Sigmoid colon (tissue), 7 donors: ENCODE data around the gene FAM149A. TPM values are rescaled to one million over a fixed set of nuclear protein-coding genes. Genes with fewer than 3 reads are reported as not detected.

Source experiments
- DNase-seq: peaks from one replicate; pipeline ENCODE4 v3.0.0-alpha.2; 2019
- H3K27ac ChIP-seq, 4 donors: fragments of 200-600 bp; sonication (generic); one replicate each; pipeline ENCODE4 v1.5.1; 2016 to 2019; ENCODE audit warnings: mild to moderate bottlenecking in 1 of 4
- H3K27me3 ChIP-seq, 3 donors: fragments of 200-600 bp; sonication (generic); one replicate each; pipeline ENCODE4 v1.5.1; 2019; ENCODE audit warnings: mild to moderate bottlenecking in 1 of 3
- H3K36me3 ChIP-seq, 4 donors: fragments of 200-600 bp; sonication (generic); one replicate each; pipeline ENCODE4 v1.5.1; 2016 to 2019
- H3K4me1 ChIP-seq, 4 donors: fragments of 200-600 bp; sonication (generic); one replicate each; pipeline ENCODE4 v1.5.1; 2017 to 2019
- H3K4me3 ChIP-seq, 4 donors: fragments of 200-600 bp; sonication (generic); one replicate each; pipeline ENCODE4 v1.5.1; 2017 to 2019; ENCODE audit warnings: mild to moderate bottlenecking in 2 of 4, moderate library complexity in 1 of 4
- H3K9me3 ChIP-seq, 4 donors: fragments of 200-600 bp in 3 of 4; sonication (generic) in 3 of 4; one replicate each; pipeline versions ENCODE4 v1.5.1 to v1.6.1; 2013 to 2019
- CTCF ChIP-seq, 4 experiments: fragments of 450-650 bp in 3 of 4; fragments of 200-600 bp in 1 of 4; IDR thresholded peaks; one replicate each; pipeline ENCODE4 v1.5.1; 2016 to 2019; ENCODE audit warnings: antibody characterized with exemption in 4 of 4, mild to moderate bottlenecking in 3 of 4, moderate library complexity in 2 of 4
- EP300 ChIP-seq, 4 donors: sonication (generic); formaldehyde crosslinking; IDR thresholded peaks; one replicate each; pipeline ENCODE4 v1.6.1; 2017; ENCODE audit warnings: antibody characterized with exemption in 4 of 4
- POLR2A ChIP-seq, 2 donors: fragments of 450-650 bp; IDR thresholded peaks; one replicate each; pipeline ENCODE4 v1.6.1; 2016; ENCODE audit warnings: antibody characterized with exemption in 2 of 2, mild to moderate bottlenecking in 2 of 2, moderate library complexity in 2 of 2
- POLR2AphosphoS5 ChIP-seq, 4 donors: sonication (generic); formaldehyde crosslinking; IDR thresholded peaks; one replicate each; pipeline ENCODE4 v1.6.1; 2017; ENCODE audit warnings: antibody characterized with exemption in 4 of 4
- WGBS, 2 donors: extraction: QIAGEN DNeasy Blood & Tissue Kit; methylation state at CpG; one replicate each; pipeline ENCODE4 v1.1.7; 2013; 5-methylcytosine and 5-hydroxymethylcytosine counted together
- intact Hi-C: fragments of 100-400 bp; cut with DNase I; formaldehyde crosslinking; loops from one replicate; pipeline ENCODE4 v1.15.1; 2023
- polyA plus RNA-seq, 3 donors: library from polyadenylated mRNA; stranded (reverse); fragments of 200-250 nt; gene quantifications; one replicate each; pipeline ENCODE4 v1.2.3, GENCODE V29; 2013
- total RNA-seq, 4 donors: library from RNA; depleted of rRNA; stranded (reverse); fragments of >200 nt; gene quantifications; one replicate each; pipeline ENCODE4 v1.1.0, GENCODE V29; 2016
- donor health status: healthy with polysubstance abuse.
- donor health status: Bipolar disorder and iron deficiency.
- donor health status: healthy.

FAM149A gene
- total and polyA plus RNA-seq, 7 donors, result 2.8 to 26.0 (median 14.6) TPM

GRCh38 chr4:186189656-186190055, 85.2 kb downstream of the FAM149A start:
- Histone ChIP-seq H3K27ac (peak overlapping the region; percentile 93 to 99 (median 98)), H3K36me3 (peaks cover 0 to 3% (median 0%) of the 10 kb centered on the region in 4 donors), H3K9me3 (no peaks in the 10 kb centered on the region), H3K4me1 (peaks cover 0 to 39% (median 31%) of the 10 kb centered on the region in 4 donors), H3K4me3 (peak overlapping the region in 1 of 4 donors; percentile 89), H3K27me3 (no peaks in the 10 kb centered on the region)
- WGBS, 2 donors, result 29 to 47% methylated on average over 4 of the region's 4 CpGs
- intact Hi-C loops, result loop anchor here (2.0 to 10.0 kb wide), 4 partner anchors 45 to 987 kb away; partner anchors contain the start of genes CFAP97, FAT1 and TLR3
- TF ChIP-seq POLR2AphosphoS5 (IDR thresholded peaks at IDR 0.05) (no peak), EP300 (IDR thresholded peaks at IDR 0.05) (no peak), CTCF (IDR thresholded peaks at IDR 0.05) (no peak), POLR2A (IDR thresholded peaks at IDR 0.05) (no peak)
- no peak for DNase-seq

- H3K27ac ChIP-seq, result peak overlapping the region; percentile 93 to 99 (median 98)
- peak overlapping the region; percentile 79 to 89 (median 82) for H3K4me3 ChIP-seq
- no peaks in the 10 kb centered on the region for H3K27me3 ChIP-seq
- TF ChIP-seq EP300 (IDR thresholded peaks at IDR 0.05) (no peak), POLR2AphosphoS5 (IDR thresholded peaks at IDR 0.05) (no peak), CTCF (IDR thresholded peaks at IDR 0.05) (peak in 1 of 4 experiments; percentile 23), POLR2A (IDR thresholded peaks at IDR 0.05) (no peak)
- peaks cover 0 to 40% (median 31%) of the 10 kb centered on the region in 4 donors for H3K4me1 ChIP-seq
- intact Hi-C loops, result loop anchor here (2.0 to 10.0 kb wide), 4 partner anchors 46 to 988 kb away; partner anchors contain the start of genes CFAP97, FAT1 and TLR3
- H3K36me3 ChIP-seq, result peaks cover 0 to 13% (median 2%) of the 10 kb centered on the region in 4 donors
- 0% methylated on average over 34 of the region's 34 CpGs for WGBS, 2 donors
- H3K9me3 ChIP-seq, result no peaks in the 10 kb centered on the region
- peak; percentile 75 for DNase-seq
Measured at GRCh38 chr4:186190581-186191199, 86.2 kb downstream of the FAM149A start.

GRCh38 chr4:186191200-186192065, 86.9 kb downstream of the FAM149A start, which contains the start of gene CYP4V2:
CYP4V2 (plus strand) TSS chr4:186191567; CDS start chr4:186191824, 257 bp downstream.
- Histone ChIP-seq H3K4me1 (peaks cover 0 to 40% (median 31%) of the 10 kb centered on the region in 4 donors), H3K36me3 (peaks cover 0 to 13% (median 2%) of the 10 kb centered on the region in 4 donors), H3K27me3 (no peaks in the 10 kb centered on the region), H3K4me3 (peak within 1 kb of the TSS; percentile 79 to 89 (median 82)), H3K27ac (peak within 1 kb of the TSS; percentile 93 to 99 (median 98)), H3K9me3 (no peaks in the 10 kb centered on the region)
- 0% methylated on average over 107 of the region's 107 CpGs for WGBS, 2 donors
- intact Hi-C loops, result loop anchor here (2.0 to 10.0 kb wide), 4 partner anchors 47 to 989 kb away; partner anchors contain the start of genes CFAP97, FAT1 and TLR3
- peak; percentile 91 for DNase-seq
- TF ChIP-seq CTCF (IDR thresholded peaks at IDR 0.05) (peak in 1 of 4 experiments; percentile 6), POLR2A (IDR thresholded peaks at IDR 0.05) (peak; percentile 46 to 67), POLR2AphosphoS5 (IDR thresholded peaks at IDR 0.05) (peak; percentile 54 to 91 (median 71)), EP300 (IDR thresholded peaks at IDR 0.05) (peak in 1 of 4 donors; percentile 4)

- H3K27me3 ChIP-seq, result no peaks in the 10 kb centered on the region
- H3K36me3 ChIP-seq, result peaks cover 0 to 19% (median 2%) of the 10 kb centered on the region in 4 donors
- peak; percentile 81 for DNase-seq
- TF ChIP-seq POLR2AphosphoS5 (IDR thresholded peaks at IDR 0.05) (peak; percentile 21 to 74 (median 46)), POLR2A (IDR thresholded peaks at IDR 0.05) (peak; percentile 14 to 17), CTCF (IDR thresholded peaks at IDR 0.05) (no peak)
- peak overlapping the region; percentile 93 to 99 (median 98) for H3K27ac ChIP-seq
- H3K4me1 ChIP-seq, result peaks cover 0 to 40% (median 31%) of the 10 kb centered on the region in 4 donors
- intact Hi-C loops, result loop anchor here (5.0 to 10.0 kb wide), 2 partner anchors 533 to 990 kb away; partner anchors contain the start of genes CFAP97 and FAT1
- WGBS, 2 donors, result 1% methylated on average over 22 of the region's 22 CpGs
- H3K9me3 ChIP-seq, result no peaks in the 10 kb centered on the region
- H3K4me3 ChIP-seq, result peak overlapping the region; percentile 79 to 89 (median 82)
Measured at GRCh38 chr4:186192066-186192612, 87.6 kb downstream of the FAM149A start.
